ENCODE results near the gene STK39. TPM values are rescaled to one million over a fixed set of nuclear protein-coding genes. Genes with fewer than 3 reads are reported as not detected.

The STK39 gene
- total RNA-seq, 3 donors from 2014 or later: 16.4 to 22.9 (median 19.2) TPM

- Histone ChIP-seq H3K4me1 (no peaks in the 10 kb centered on the region), H3K4me3 (no peak overlapping the region), H3K9me3 (no peaks in the 10 kb centered on the region), H3K36me3 (no peaks in the 10 kb centered on the region), H3K27ac (no peak overlapping the region), H3K27me3 (no peaks in the 10 kb centered on the region)
- no peak for DNase-seq (ENCODE audit: low spot score in 2 of 2)
- intact Hi-C loops (cut with DNase I; ENCODE audit: low total_unique reads): no loop called here
- TF ChIP-seq CTCF (IDR thresholded peaks at IDR 0.05): no peak
- no peak for TF ChIP-seq POLR2AphosphoS5 (IDR thresholded peaks at IDR 0.05)
- TF ChIP-seq POLR2A (IDR thresholded peaks at IDR 0.05): no peak
Measured at GRCh38 chr2:168234407-168235085, 12.8 kb downstream of the STK39 start.

- H3K27ac ChIP-seq: no peak overlapping the region
- intact Hi-C loops (cut with DNase I; ENCODE audit: low total_unique reads): no loop called here
- no peak for DNase-seq (ENCODE audit: low spot score in 2 of 2)
- no peaks in the 10 kb centered on the region for H3K27me3 ChIP-seq
- TF ChIP-seq POLR2AphosphoS5 (IDR thresholded peaks at IDR 0.05) (no peak), CTCF (IDR thresholded peaks at IDR 0.05) (no peak), POLR2A (IDR thresholded peaks at IDR 0.05) (no peak)
- H3K9me3 ChIP-seq: no peaks in the 10 kb centered on the region
- no peaks in the 10 kb centered on the region for H3K4me1 ChIP-seq
- no peak overlapping the region for H3K4me3 ChIP-seq
- H3K36me3 ChIP-seq: no peaks in the 10 kb centered on the region
Measured at GRCh38 chr2:168233726-168234406, 13.5 kb downstream of the STK39 start.

- DNase-seq (ENCODE audit: low spot score in 2 of 2): no peak
- Histone ChIP-seq H3K27ac (no peak overlapping the region), H3K27me3 (no peaks in the 10 kb centered on the region), H3K36me3 (no peaks in the 10 kb centered on the region), H3K9me3 (no peaks in the 10 kb centered on the region), H3K4me3 (no peak overlapping the region), H3K4me1 (no peaks in the 10 kb centered on the region)
- no peak for TF ChIP-seq POLR2AphosphoS5 (IDR thresholded peaks at IDR 0.05)
- intact Hi-C loops (cut with DNase I; ENCODE audit: low total_unique reads): no loop called here
Measured at GRCh38 chr2:168233166-168233565, 14.2 kb downstream of the STK39 start.

- DNase-seq (ENCODE audit: low spot score in 2 of 2): no peak
- TF ChIP-seq POLR2AphosphoS5 (IDR thresholded peaks at IDR 0.05) (no peak), CTCF (IDR thresholded peaks at IDR 0.05) (no peak), POLR2A (IDR thresholded peaks at IDR 0.05) (no peak)
- Histone ChIP-seq H3K4me1 (no peaks in the 10 kb centered on the region), H3K27ac (no peak overlapping the region), H3K9me3 (no peaks in the 10 kb centered on the region), H3K36me3 (no peaks in the 10 kb centered on the region), H3K4me3 (no peak overlapping the region), H3K27me3 (no peaks in the 10 kb centered on the region)
- intact Hi-C loops (cut with DNase I; ENCODE audit: low total_unique reads): no loop called here
Measured at GRCh38 chr2:168231609-168232241, 15.7 kb downstream of the STK39 start.

DNA sequence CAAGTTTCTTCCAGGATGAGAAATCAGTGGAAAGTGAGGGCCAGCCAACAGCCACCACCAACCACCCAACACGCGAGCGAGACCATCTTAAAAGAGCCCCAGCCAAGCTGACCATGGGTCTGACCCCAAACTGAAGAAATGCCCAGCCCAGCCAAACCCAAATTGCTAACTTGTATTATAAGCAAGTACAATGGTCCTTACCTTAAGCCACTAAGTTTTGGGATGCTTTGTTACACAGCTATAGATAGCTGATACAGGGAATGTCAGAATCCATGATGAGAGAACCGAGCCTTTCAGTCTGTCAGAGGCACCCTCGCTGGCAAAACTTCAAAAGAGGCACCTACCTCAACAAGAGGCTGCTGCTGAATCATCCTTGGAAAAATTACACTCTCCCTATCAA, 17.0 kb downstream of the STK39 start:
- TF ChIP-seq POLR2A (IDR thresholded peaks at IDR 0.05): no peak
- no peak for TF ChIP-seq POLR2AphosphoS5 (IDR thresholded peaks at IDR 0.05)
- TF ChIP-seq CTCF (IDR thresholded peaks at IDR 0.05): no peak
- no peaks in the 10 kb centered on the region for H3K27me3 ChIP-seq
- intact Hi-C loops (cut with DNase I; ENCODE audit: low total_unique reads): no loop called here

More for the DNA sequence above, 17.0 kb downstream of the STK39 start:
- H3K27ac ChIP-seq: no peak overlapping the region
- H3K4me1 ChIP-seq: no peaks in the 10 kb centered on the region
- H3K9me3 ChIP-seq: no peaks in the 10 kb centered on the region
- no peak overlapping the region for H3K4me3 ChIP-seq
- H3K36me3 ChIP-seq: no peaks in the 10 kb centered on the region
- no peak for DNase-seq (ENCODE audit: low spot score in 2 of 2)
